Measurements from ENCODE around the gene MRPL20. TPM values are rescaled to one million over a fixed set of nuclear protein-coding genes. Genes with fewer than 3 reads are reported as not detected.
"Not testable (repeated sequence)": the region's sequence is repeated elsewhere in the genome, so short reads cannot be mapped to it uniquely, and the experiment has no call there.

Gene MRPL20
- total RNA-seq, 1 donor from 2014 or later: 122 TPM

GRCh38 chr1:1410238-1410637 lies 3.1 kb upstream of the MRPL20 start:
- not testable (repeated sequence) for DNase-seq (ENCODE audit: low spot score)

GRCh38 chr1:1407636-1408318 lies 684 bp upstream of the MRPL20 start:
- no peak for DNase-seq (ENCODE audit: low spot score)

GRCh38 chr1:1406101-1406820 lies 832 bp downstream of the MRPL20 start:
- no peak for DNase-seq (ENCODE audit: low spot score)

DNA sequence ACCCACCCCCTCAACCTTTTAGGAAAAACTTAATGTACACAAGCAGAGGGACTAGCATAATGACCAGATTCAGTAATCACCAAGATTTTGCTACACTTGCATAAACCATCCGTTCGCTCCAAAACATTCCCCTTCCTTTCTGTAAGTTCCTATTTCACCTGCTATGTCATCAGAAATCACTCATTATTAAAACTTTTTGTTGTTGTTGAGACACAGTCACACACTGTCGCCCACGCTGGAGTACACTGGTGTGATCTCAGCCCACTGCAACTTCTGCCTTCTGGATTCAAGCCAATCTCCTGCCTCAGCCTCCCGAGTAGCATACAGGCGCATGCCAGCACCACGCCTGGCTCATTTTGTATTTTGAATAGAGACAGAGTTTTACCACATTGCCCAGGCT lies 3.4 kb downstream of the MRPL20 start:
- DNase-seq (ENCODE audit: low spot score): no peak

- DNase-seq (ENCODE audit: low spot score): not testable (repeated sequence)
Measured at GRCh38 chr1:1402901-1403392, 4.1 kb downstream of the MRPL20 start.

GRCh38 chr1:1402072-1402900 lies 4.8 kb downstream of the MRPL20 start:
- DNase-seq (ENCODE audit: low spot score): no peak

- DNase-seq (ENCODE audit: low spot score): no peak
Measured at GRCh38 chr1:1401457-1402010, 5.6 kb downstream of the MRPL20 start.

DNA sequence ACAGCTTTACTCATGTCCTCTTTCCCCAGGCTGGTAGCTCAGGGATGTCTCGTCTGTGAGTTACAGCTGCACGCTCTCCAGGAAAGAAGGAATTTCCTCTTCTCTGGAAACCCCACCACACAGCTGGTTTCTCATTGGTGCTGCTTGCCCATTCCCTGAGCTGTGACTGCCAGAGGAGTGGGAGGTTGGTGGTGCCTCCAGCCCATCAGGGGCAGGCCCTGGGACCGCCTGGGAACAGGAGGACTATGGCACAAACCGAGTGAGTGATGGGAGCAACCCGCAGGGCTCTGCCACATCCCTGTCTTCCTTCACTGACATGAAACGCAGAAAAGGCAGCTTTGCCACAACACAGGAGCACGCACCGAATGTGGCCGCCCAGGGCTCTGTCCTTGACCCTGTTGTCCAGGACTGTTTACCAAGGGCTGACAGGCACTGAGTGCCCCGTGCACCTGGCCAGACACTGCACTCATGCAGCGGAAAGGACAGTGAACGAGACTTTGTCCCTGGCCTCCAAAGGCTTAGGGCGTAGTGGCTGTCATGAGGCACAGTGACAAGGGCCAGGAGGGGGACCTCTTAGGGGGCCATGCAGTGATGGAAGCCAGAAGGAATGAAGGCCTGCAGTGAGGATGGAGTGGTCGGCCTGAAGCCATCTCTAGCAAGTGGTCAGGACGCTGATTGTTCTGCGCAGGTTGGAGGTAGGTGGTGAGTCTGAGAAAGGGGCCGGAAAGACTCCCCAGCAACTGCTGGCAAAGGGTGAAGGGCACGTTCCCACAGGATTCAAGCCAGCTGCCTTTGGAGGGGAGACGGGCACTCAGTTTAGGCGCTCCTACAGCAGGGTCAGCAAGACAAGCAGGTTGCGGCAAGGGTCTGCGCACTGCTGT lies 6.3 kb downstream of the MRPL20 start:
- DNase-seq (ENCODE audit: low spot score): no peak

DNA sequence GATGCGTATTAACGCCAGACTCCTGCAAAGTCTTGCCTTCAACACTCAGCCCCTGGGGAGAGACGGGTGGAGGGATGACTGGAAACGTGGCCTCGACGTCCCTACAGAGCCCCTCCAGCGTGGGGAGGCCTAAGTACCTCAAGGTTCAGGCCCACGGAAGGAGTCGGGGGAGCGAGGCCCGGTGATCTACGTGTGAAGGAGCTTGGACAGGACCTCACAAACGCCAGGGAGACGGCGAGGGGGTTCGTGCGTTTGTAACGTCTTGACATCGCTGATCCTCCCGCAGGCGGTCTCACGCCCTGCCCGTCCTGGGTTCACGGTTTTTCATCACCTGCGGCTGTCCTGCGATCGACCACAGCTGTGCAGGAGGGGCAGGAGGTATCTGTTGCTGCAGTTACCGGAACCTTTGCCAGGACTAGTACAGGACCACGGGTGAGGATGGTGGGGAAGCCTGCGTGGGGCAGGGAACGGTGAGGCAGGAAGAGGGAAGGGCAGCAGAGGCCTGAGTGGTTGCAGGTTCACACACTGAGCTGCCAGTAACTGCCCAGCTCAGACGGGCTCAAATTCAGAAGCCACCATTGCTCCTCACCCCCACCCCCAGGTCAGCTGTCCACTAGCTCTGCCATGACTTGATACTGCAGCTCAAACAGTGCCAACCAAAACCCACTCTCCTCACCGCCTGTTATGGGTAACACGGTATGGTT lies 7.1 kb downstream of the MRPL20 start:
- DNase-seq (ENCODE audit: low spot score): no peak

- peak; percentile 100 for DNase-seq (ENCODE audit: low spot score)
Measured at GRCh38 chr1:1399187-1399871, 7.8 kb downstream of the MRPL20 start, which contains the start of gene CCNL2. TSS of gene CCNL2 (minus strand) at chr1:1399335. CDS start at chr1:1399306, 29 bp downstream.

DNA sequence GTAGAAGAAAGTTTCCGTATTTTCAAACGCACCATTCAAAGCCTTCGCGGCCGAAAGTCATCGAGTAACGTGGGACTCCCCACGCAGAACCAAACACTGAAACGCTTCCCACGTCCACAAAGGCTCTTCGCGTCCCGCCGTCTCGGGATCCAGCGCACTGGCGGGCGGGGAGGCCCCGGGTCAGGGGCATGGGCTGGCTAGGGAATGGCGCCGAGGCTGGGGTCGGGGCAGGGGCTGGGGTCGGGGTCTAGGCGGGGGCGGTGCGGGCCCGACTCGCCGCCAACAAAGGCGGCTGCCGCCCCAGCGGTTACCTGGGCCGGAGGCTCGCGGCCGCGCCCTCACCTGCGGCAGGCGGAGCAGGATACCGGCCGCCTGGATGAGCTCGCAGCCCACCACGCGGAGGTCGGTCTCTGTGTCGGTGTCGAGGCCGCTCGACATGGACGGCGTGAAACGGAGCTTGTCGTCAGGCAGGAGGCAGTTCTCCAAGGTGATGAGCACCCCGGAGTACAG lies 8.4 kb downstream of the MRPL20 start:
- DNase-seq (ENCODE audit: low spot score): no peak

DNA sequence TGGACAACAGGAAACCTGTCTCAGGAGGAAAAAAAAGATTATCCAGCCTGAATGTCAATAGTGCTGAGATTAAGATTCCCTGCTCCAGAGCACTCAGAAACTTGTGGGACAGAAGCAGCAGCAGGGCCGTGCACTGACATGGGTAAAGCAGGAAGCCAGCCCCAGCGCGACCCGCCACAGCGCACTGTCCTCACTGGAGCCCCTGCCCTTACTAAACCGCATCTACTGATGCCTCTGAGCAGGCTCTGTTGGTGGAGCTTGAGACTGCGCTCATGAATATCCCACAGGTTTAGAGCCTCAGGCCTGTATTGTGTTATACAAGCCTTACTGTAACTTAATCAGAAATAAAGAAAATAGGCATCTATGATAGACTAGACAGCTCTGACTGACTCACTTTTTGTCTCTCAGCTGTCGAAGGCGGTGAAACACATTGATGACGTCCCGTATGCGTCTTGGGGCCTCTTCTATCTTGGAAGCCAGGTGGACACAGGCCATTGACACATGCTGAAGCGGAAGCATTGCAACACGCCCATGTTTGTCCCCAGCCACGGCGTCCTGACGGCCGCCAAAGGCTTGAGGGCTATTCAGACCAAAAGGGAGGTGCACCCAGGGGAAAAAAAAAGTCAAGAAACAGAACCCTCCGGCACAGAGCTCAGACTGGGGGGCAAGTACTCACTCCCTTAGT lies 9.1 kb downstream of the MRPL20 start:
- no peak for DNase-seq (ENCODE audit: low spot score)

- no peak for DNase-seq (ENCODE audit: low spot score)
Measured at GRCh38 chr1:1395166-1395565, 11.9 kb downstream of the MRPL20 start.

DNA sequence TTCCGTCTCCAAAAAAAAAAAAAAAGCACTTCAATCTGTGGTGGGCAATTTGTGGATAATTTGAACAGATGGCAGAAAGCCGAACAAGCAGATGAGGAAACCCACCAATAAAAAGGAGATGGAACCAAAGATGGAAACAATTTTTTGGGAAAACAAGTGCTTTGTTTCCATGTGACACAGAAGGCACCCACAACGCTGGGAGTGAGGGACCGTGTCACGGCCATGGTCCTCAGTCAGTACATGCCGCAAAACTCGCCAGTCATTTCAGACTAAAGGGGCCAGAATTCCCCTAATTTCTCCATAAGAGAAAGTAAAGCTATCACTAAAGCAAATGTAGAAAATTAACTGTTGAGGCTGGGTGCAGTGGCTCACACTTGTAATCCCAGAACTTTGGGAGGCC lies 13.0 kb downstream of the MRPL20 start:
- DNase-seq (ENCODE audit: low spot score): no peak

- no peak for DNase-seq (ENCODE audit: low spot score)
Measured at GRCh38 chr1:1393428-1393827, 13.7 kb downstream of the MRPL20 start.

DNA sequence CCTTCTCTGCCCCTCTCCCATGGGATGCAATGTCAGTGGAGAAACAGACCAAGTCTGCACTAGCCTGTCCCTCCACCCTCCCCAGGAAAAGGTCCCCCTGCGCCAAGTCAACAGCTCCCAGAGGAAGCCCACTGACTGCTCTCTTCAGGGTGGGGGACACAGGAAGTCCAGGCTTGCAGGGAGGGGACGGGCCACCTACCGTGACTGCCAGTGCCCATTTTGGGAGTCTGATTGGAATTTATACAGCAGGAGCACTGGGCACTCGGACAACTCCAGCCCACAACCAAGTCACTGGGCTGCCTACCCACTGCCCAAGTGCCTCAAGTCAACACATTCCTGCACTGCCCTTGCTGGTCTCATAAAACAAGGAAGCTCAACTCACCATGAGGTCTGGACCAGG lies 14.1 kb downstream of the MRPL20 start:
- DNase-seq (ENCODE audit: low spot score): no peak

GRCh38 chr1:1391225-1391624 lies 15.9 kb downstream of the MRPL20 start:
- DNase-seq (ENCODE audit: low spot score): no peak

- DNase-seq (ENCODE audit: low spot score): no peak
Measured at GRCh38 chr1:1390675-1391074, 16.4 kb downstream of the MRPL20 start.

Measured in mesenteric fat pad (tissue), 1 donor.